GM19455 (cell line): Measurements from ENCODE around the gene CERK.

Experiments
- ATAC-seq: cut with Tn5 transposase; IDR thresholded peaks from one replicate; pipeline ENCODE4 v1.9.1; 2021; ENCODE audit not compliant: unreplicated experiment

CERK gene

DNA sequence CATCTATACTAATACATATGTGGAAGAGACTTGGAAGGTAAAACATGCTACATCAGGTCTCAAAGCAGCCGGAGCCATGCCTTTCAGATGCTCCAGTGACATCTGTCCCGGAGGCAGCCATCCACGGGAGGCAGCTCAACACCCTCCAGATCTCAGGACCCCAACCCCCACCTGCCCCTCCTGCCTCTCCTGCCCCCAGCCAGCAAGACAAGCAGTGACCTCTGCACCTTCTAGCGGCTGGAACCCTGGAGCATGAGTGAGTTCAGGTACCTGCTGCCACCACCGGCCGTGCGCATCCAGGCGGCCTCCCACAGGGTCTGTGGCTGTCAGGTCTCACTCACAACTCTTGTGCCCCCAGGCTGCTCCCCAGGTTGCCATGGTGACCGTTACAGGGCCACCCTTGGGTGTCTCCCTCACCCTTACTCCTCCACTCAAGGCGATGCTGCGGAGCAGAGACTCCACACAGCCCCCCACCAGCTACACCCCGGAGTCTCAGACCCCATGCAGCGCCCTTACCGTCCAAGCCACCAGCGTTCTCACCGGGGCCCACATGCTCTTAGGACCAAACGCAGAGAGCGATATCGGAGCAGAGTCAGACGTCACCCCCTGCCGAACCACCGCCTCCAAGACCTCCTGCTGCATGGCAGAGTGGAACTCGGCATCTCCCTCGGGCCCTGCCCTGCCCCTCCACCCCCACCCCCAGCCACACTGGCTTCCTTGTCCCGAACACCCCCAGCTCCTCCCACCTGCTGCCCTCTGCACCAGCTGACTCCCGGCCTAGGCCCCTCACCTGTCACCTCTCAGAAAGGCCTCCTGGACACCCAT lies 34.7 kb downstream of the CERK start:
- no peak for ATAC-seq

DNA sequence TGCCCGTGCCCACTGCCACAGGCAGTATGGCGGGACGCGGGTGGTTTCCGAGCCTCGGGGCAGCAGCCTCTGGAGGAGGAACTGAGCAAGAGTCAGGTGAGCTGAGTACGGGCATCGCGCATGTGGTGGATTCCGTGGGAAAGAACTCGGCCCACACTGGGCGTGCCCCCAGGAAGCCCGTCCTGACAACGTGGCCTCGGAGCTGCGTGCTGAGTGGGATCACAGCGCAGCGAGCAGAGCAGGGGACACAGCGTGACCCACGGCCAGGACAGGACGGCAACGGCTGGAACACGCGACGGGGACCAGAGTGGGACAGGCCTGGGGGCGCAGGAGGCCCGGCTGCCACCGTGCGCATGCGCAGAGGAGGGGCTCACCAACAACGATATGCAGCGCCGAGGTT lies 36.8 kb downstream of the CERK start:
- ATAC-seq: no peak

DNA sequence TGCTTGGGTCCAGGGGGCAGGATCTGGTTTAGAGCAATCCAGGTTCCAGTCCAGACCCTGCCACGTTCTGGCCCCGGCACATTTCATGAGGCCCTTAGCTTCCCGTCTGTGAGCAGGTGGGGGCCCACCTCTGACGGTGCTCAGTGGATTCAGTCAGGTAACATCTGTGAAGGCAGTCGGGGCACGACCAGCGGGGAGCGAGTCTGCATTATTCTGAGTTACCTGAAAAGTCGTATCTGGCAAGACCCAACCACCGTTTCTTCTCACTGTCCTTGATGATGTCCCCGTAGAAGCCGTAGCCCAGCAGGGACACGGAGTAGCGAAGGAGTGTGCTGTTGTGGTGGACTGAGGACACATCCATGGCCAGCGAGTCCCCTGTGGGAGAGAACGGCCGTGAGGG lies 39.0 kb downstream of the CERK start:
- no peak for ATAC-seq

DNA sequence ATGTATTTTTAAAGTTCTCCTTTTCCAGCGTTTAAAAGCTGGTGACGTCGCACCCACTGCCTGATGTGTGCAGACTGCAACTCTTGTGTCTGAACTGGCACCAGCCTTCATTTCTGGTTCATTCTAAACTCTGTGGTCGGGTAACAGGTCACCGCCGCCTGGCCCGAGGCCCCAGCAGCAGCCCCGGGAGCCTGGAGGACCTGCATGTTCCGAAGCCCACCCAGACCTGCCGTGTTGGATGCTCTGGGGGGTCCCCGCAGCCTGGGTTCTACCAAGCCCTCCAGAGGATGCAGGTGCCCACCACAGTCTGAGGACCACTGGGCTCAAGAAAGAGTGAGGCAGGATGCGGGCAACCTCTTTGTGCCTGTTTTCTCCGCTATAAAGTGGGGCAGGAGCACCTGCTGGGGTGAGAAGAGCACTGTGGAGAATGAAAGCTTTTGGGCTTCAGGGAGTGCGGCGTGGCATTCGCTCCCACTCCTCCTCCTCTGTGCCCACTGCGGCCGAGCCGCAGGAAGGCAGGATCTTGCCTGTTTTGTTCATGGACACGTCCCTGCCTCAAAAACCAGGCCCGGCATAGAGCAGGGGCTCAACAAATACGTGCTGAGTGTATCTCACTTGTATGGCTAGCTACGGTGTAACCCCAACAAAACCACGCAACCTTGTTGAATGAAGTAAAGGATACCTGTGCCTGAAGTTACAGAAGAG lies 40.1 kb downstream of the CERK start:
- ATAC-seq: no peak

DNA sequence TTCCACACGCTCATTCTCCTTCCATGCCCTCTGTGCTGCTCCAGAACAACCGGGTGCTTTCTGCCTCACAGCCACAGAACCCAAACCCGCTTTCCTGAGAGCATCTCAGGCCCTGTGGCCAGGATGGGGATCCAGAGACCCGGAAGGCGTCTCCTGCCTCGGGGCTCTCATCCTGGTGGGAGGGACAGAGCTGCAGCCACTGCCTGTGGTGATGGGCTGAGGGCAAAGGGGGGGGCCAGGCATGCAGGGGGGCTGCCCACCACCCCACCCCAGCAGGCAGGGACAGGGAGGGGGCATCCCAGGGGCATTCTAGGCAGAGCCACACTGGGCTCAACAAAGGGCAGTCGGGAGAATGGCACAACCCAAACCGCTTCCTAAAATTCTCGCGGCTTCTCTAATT lies 41.4 kb downstream of the CERK start:
- ATAC-seq: no peak

DNA sequence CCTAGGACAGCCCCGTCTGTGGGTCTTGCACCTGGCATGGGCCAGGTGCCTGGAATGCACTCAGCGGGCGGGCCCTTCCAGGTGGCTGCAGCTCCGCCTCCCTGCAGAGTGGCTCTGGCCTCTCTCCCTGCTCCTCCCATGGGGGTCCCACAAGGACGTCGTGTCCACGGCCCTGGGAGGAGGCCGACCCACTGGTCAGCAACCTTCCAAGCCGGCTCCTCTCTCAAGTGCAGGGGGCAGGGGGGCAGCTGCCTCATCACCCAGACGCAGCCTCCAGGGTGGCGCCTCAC lies 41.9 kb downstream of the CERK start:
- ATAC-seq: no peak

DNA sequence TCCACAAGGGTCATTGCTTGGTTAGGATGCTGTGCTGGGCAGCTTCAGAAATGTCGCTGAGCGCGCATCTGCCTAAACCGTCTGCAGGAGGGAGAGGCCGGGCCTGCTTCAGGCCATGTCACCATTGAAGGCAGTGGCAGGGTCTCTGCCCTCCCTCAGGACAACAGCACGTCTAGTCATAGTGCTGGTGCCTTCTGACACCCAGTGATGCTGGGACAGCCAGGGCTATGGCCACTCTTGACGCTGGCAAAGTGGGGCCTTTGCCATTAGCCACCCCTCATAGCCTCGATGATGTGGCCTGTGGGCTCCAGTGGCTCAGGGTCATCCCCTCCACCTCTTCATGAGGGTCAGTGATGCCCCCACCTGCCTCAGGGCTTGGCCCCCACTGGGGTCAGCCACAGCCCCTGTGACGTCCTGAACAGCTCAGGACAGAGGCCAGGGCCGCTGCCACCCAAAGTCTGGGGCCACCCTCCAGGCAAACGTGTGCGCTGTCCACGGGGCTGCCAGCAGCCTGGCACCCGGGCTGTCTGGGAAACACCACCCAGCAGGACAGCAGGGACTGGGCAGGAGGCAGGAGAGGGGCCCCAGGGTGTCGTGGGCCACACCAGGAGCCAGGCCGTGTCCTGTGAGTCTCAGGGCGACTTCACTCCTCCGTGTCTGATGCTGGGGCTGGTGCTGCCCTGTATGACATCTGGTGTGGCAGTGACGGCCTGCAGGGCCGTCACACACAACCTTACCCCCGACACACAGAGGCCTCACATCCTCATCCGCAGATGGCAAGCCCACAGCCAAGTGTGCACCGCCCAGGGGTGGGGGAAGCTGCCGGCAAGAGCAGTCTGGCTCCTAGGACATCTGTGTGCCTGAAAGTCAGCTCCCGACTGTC lies 42.5 kb downstream of the CERK start:
- ATAC-seq: no peak

DNA sequence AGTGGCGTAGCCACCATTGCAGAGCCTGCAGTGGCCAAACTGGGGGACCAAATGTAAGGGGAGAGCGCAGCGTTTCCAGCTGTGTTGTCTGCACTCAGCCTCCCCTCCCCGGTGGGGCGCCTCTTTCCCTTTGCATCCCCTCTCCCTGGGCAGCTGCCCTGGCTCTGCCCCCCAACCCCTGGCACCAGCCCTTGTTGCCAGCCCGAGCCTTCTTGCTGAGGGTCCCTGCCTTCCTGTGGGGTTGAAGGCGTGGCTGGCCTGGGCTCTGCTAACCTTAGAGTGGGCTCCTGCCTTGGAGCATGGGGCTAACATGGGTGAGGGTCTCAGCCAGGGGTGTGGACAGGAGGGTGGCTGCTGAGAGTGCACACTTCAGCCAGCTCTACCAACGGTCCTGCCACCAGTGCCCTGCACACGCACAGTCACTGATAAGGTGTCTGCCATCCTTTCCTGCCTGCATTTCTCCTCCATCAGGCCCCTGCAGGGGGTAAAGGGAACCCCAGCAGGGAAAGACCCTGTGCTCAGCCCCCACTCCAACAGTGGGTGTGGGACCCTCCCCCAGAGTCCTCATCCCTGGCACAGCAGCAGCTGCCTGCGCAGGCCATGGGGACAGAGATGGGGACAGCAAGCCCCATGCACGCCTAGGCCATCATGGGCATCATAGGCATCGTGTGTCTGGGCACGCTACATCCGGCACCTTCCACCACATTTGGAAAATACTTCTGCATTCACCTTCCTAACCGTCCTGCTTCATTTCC lies 43.5 kb downstream of the CERK start:
- no peak for ATAC-seq

DNA sequence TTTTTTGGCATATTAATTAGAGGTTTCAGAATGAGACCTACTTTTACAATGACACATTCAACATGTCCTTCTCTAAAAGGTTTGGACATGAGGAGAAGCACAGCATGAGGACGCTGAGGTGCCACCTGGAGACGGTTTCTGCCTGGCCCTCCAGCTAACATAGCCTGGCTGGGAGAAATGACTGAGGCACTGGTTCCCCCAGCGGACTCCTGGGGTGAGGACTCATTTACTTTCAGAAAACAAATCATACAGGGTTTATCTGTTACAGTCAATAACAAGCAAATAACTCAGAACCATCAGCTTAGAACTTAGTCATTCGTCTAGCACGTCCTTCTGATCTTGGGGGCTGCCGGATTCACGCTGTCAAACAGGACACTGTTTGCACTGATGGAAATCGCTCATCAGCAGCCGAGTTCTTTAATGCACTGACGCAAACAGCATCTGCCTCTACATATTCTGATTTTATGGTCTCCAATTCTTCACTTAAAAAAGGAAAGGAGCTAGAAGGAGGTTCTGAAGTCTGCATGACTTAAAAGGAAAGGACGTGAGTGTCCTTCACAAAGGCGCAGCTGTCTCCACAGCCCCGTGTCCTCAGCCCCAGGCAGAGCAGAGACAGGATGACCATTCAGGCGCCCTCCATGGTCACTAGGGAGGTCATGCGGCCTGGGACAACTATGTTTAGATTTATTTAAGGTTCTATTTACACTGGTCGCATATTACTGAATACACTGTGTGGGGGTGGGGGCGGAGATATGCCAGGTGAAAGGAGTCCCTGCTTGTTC lies 44.2 kb downstream of the CERK start:
- no peak for ATAC-seq

DNA sequence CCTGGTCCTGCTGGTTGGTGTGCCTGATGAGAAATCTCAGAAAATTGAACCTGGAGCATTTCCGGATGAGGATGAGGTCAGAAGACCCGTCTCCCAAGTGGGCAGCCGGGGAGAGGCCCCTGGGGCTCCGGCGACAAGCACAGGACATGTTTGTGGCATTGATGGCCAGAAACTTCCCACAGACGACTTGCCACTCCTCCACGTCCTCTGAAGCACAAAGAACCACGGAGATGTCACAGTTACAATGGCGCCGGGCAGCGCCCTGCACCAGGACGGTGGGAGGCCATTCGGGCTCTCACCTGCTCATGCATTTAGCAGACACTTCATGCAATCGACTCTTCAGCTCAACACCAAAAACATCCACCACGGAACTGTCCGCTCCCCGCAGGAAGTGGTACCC lies 46.5 kb downstream of the CERK start:
- ATAC-seq: no peak

DNA sequence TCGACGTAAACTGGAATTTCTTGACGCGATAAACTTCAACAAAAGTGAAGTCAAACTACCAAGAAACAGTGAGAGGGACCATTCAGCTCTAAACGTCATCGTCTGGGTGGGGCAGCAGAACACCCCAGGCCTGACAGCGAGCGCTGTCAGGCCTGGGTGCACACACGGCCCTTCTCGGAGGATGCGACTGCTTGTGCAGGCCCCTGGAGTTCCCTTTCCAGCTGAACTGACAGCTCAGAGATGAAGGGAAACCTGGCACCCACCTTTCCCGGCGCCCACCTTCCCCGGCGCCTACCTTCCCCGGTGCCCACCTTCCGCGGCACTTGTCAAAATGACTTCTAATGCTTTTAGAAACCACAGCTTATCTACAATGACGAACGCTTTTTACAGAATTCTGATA lies 47.9 kb downstream of the CERK start:
- no peak for ATAC-seq

DNA sequence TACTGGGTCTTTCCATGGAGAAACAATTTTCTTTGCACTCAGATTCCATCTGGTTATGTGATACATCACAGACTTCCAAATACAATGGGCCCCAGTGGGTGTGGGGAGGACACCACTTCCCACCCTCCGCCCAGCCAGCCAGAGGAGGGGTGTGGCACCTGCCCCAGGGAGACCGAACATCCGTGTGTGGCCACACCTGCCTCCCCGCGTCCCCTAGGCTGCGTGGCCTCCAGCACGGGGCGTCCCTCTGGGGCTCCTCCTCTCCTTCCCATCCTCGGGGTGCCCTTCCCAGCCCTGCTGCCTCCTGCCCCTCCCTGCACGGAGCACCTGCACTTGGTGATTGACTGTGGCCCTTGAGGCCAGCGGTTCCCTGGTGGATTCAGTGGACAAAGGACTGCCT lies 49.1 kb downstream of the CERK start:
- ATAC-seq: no peak

DNA sequence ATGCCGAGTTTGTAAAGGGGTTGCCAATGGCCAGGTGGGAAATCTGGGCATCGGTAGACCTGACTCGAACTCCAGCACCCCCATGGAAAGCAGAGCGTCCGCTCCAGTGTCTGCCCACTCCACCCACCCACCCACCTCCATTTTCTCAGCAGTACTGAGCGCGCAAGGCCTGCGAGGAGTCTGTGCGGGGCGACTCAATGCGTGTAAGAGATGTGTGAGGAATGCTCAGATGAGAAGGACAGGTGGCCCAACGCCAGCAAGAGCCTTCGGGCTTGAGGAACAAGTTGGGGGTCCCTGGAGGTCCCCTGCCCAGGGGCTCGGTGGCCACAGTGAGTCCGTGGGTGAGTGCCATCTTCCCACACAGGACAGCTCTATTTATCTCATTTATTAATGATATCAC lies 50.6 kb downstream of the CERK start:
- no peak for ATAC-seq

DNA sequence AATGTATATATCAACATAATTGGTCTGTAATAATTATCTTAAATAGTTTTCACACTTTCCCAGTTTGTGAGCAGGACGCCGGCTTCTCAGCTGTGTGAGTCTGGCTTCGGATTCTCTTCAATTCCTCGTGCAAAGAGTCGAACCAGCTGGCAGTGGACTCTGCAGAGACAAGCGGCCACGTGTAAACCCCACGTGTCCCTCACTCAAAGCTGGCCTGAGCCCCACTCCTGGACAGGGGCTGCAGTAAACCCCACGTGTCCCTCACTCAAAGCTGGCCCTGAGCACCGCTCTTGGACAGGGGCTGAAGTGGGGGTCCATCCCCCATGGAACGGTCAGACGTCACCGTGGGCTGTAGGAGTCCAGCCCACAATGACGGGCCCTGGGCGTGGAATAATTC lies 51.0 kb downstream of the CERK start:
- ATAC-seq: no peak

DNA sequence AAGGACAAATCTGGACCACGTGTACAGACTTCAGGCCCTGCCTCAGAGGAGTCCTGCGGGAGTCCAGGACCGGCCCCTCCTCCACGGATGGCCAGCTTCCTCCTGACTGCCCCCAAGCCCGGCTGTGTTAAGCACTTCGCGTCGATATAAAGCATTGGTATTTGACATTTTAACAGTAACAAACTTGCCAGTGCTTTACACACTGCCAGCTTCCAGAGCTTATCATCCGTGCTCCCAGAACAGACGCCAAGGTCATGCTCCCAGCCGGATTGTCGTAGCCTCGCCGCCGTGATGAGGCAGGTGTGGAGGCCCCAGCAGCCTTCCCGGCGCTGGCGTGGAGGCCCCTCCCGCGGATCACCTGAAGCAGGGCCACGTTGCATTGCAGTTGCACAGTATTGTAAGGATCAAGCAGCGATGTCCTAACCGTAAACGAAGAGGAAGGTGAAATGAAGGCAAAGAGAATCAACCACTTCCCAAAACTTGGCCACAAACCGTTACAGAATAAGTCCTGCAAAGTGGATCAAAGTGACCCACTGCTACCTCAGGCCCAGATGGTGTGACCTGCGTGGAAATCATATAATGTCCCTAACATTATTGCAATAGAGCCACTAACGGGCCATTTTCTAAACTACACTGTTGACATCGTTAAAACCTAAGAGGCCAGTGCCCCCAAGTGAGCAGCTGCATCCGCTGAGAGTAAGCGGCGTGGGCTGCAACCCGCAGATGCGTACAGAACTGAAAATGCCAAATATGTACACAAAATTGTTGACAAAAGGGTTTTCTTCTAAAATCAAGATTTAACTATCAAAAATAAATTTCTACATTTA lies 51.6 kb downstream of the CERK start:
- no peak for ATAC-seq

DNA sequence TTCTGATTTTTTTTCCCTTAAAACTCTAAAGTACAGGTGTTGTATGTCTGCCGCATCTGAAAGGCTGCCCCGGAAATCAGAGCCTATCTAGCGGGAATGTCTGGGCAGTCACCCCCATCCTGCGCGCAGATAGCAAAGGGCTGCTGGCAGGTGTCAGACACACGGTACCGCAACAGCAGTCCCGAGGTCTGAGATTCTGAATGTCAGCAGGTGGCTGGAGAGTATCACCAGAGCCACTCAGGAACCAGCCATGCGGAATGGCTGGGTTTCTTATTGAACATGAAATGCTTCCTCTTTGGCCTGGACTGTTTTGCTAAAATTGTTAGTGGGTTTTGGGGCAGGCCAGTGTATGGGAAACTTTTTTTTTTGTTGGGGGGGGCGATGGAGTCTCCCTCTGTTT lies 53.3 kb downstream of the CERK start:
- ATAC-seq: peak; percentile 80

DNA sequence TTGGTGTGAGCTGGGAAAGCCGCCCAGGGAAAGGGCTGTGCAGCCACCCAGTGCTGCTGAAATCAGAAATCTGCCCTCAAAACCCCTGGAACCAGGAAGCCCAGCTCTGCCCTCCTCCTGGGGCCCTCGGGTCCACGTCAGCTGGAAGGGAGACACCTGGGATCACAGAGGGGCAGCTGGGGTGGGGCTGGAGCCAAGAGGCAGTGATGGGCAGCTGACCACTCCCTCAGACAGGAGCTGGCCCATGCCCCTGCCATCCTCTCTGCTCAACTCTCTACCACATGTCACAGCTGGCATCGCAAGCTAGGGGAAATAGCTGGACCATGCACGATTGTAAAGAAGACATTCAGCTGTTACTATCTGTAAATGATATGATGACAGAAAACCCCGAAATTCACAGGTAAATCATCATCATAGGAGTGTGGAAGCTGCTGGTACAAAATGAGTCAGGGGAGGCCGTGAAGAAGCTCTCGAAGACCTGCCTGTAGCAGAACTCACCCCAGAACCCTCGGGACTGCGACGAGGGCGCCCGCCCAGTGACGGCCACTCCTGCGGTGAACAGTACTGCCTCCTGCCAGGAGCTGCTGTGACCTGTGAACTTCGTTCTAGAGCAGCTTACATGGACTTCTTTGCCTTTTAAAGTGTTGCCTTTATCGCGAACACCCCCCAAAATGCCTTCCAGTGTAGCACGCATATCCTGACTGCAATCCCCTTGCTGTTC lies 55.9 kb downstream of the CERK start:
- no peak for ATAC-seq

DNA sequence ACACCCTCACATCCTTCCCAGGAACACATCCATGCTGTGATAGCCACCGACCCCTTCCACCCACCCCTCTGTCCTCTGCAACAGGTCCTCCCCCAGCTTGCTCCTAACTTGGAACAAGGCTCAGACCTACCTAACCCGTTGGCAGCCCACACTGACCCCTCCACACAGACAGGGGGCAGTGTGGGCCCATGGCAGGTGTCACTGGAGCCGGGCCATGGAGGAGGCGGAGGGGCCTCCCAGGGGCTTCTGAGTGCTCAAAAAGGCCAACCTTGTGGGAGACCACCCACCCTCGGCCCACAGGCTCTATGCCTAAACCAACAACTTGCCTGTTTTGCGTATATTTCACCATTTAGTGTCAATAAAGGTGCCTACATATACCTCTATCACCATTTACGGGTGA lies 57.0 kb downstream of the CERK start:
- ATAC-seq: no peak

DNA sequence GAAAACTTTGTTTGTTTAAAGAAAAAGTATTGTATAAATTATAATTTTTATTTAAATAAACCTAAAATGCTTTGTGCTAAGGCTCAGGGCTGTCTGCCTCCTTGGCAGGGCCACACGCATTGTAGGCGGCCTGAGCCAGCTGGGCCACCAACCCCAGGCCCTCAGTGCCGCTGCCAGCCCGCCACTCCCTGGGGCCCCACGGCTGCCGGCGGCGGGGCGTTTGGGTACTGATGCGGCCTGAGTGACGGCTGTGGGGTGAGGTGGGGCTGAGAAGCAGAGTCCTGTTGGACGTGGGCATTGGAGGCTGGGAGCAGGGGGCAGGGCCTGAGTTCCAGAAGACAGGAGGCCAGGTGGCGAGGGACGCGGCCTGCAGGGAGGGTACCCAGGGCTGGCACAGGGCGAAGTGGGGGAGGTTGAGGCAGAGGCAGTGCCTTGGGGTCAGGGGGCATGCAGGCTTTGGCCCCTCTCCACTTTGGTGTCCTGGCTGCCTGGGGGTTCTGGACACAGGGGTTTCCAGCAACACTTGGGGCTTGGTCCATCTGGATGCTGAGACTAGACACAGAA lies 58.3 kb downstream of the CERK start:
- ATAC-seq: no peak
